HG02870 (cell line): ENCODE results near the gene ZNF524.

Experiments used
- ATAC-seq: cut with Tn5 transposase; IDR thresholded peaks from one replicate; pipeline ENCODE4 v1.9.1; 2021; ENCODE audit warnings: mild to moderate bottlenecking, moderate library complexity; ENCODE audit not compliant: unreplicated experiment

ZNF524 gene

GRCh38 chr19:55641426-55642152, 41.5 kb downstream of the ZNF524 start:
- no peak for ATAC-seq

- ATAC-seq: no peak
These were observed 42.3 kb downstream of the ZNF524 start for GRCh38 chr19:55642153-55643002.

- no peak for ATAC-seq
These were observed 43.2 kb downstream of the ZNF524 start, which contains the start of gene ZNF581 for GRCh38 chr19:55643003-55643886. TSS of gene ZNF581 (plus strand) at chr19:55643649. CDS start at chr19:55644572, 923 bp downstream.

GRCh38 chr19:55643887-55644176, 43.7 kb downstream of the ZNF524 start:
- no peak for ATAC-seq

- ATAC-seq: no peak
These were observed 44.2 kb downstream of the ZNF524 start for GRCh38 chr19:55644191-55644833.

GRCh38 chr19:55644842-55645511, 44.9 kb downstream of the ZNF524 start:
- ATAC-seq: no peak

- ATAC-seq: no peak
These were observed 45.4 kb downstream of the ZNF524 start for GRCh38 chr19:55645512-55645881.

GRCh38 chr19:55646889-55647731, 47.0 kb downstream of the ZNF524 start:
- no peak for ATAC-seq

- ATAC-seq: no peak
These were observed 47.9 kb downstream of the ZNF524 start, which contains the start of gene CCDC106 for GRCh38 chr19:55647732-55648584. TSS of gene CCDC106 (plus strand) at chr19:55648212. CDS start at chr19:55649047, 835 bp downstream.

GRCh38 chr19:55648585-55649267, 48.6 kb downstream of the ZNF524 start:
- ATAC-seq: no peak

- no peak for ATAC-seq
These were observed 49.4 kb downstream of the ZNF524 start for GRCh38 chr19:55649268-55650125.

- no peak for ATAC-seq
These were observed 50.1 kb downstream of the ZNF524 start for GRCh38 chr19:55650126-55650557.

- no peak for ATAC-seq
These were observed 50.6 kb downstream of the ZNF524 start for GRCh38 chr19:55650602-55651230.

GRCh38 chr19:55651236-55651635, 51.1 kb downstream of the ZNF524 start:
- ATAC-seq: no peak

- ATAC-seq: no peak
These were observed 52.4 kb downstream of the ZNF524 start for GRCh38 chr19:55652311-55653128.
